ENCODE results near the gene PRLH.

The PRLH gene

GRCh38 chr2:237577956-237578870 lies 11.8 kb downstream of the PRLH start:
- no peak for TF ChIP-seq CTCF (IDR thresholded peaks at IDR 0.05; ENCODE audit: low read depth, low read length)
- DNase-seq (ENCODE audit: low read depth in 2 of 2) = no peak

GRCh38 chr2:237581326-237581725 lies 15.0 kb downstream of the PRLH start:
- no peak overlapping the region for H3K4me3 ChIP-seq (replicated peaks in 1 of 2; ENCODE audit: low read depth in 2 of 2, low read length in 2 of 2)
- no peak for TF ChIP-seq CTCF (IDR thresholded peaks at IDR 0.05; ENCODE audit: low read depth, low read length)
- DNase-seq (ENCODE audit: low read depth in 2 of 2) = no peak

More at GRCh38 chr2:237577956-237578870, 11.8 kb downstream of the PRLH start:
- no peak overlapping the region for H3K4me3 ChIP-seq (replicated peaks in 1 of 2; ENCODE audit: low read depth in 2 of 2, low read length in 2 of 2)

GRCh38 chr2:237581751-237582746 lies 15.7 kb downstream of the PRLH start:
- peak overlapping the region in 1 of 2 donors; percentile 28 for H3K4me3 ChIP-seq (replicated peaks in 1 of 2; ENCODE audit: low read depth in 2 of 2, low read length in 2 of 2)
- peak; percentile 82 to 92 for DNase-seq (ENCODE audit: low read depth in 2 of 2)
- TF ChIP-seq CTCF (IDR thresholded peaks at IDR 0.05; ENCODE audit: low read depth, low read length) = peak; percentile 49

- DNase-seq (ENCODE audit: low read depth in 2 of 2) = no peak
- TF ChIP-seq CTCF (IDR thresholded peaks at IDR 0.05; ENCODE audit: low read depth, low read length) = no peak
- H3K4me3 ChIP-seq (replicated peaks in 1 of 2; ENCODE audit: low read depth in 2 of 2, low read length in 2 of 2) = no peak overlapping the region
Measured at GRCh38 chr2:237583385-237584295, 17.3 kb downstream of the PRLH start.

- no peak for TF ChIP-seq CTCF (IDR thresholded peaks at IDR 0.05; ENCODE audit: low read depth, low read length)
- DNase-seq (ENCODE audit: low read depth in 2 of 2) = no peak
- no peak overlapping the region for H3K4me3 ChIP-seq (replicated peaks in 1 of 2; ENCODE audit: low read depth in 2 of 2, low read length in 2 of 2)
Measured at GRCh38 chr2:237585590-237586221, 19.3 kb downstream of the PRLH start.

Data from cardiac fibroblast (primary cell).